Muscle layer of colon (tissue), 2 donors: ENCODE results near the gene RABL3.
"Not testable (repeated sequence)": the region's sequence is repeated elsewhere in the genome, so short reads cannot be mapped to it uniquely, and the experiment has no call there.

Experiments used
- H3K27ac ChIP-seq: one replicate; pipeline ENCODE4 v1.7.0; 2013; ENCODE audit warnings: low read depth, mild to moderate bottlenecking, low read length, moderate library complexity
- H3K27me3 ChIP-seq, 2 donors: one replicate each; pipeline ENCODE4 v1.7.0; 2013; ENCODE audit warnings: low read length in 2 of 2, mild to moderate bottlenecking in 2 of 2; ENCODE audit not compliant: insufficient read depth in 2 of 2, control insufficient read depth in 1 of 2
- H3K36me3 ChIP-seq: one replicate; pipeline ENCODE4 v1.7.0; 2013; ENCODE audit warnings: mild to moderate bottlenecking, low read length; ENCODE audit not compliant: insufficient read depth
- H3K4me1 ChIP-seq: one replicate; pipeline ENCODE4 v1.7.0; 2013; ENCODE audit warnings: mild to moderate bottlenecking, low read length; ENCODE audit not compliant: insufficient read depth
- H3K4me3 ChIP-seq, 2 donors: one replicate each; pipeline ENCODE4 v1.7.0; 2013; ENCODE audit warnings: low read length in 2 of 2, low read depth in 1 of 2, mild to moderate bottlenecking in 1 of 2, moderate library complexity in 1 of 2
- H3K9ac ChIP-seq: one replicate; pipeline ENCODE4 v1.7.0; 2013; ENCODE audit warnings: low read length
- H3K9me3 ChIP-seq: one replicate; pipeline ENCODE4 v1.7.0; 2013; ENCODE audit warnings: mild to moderate bottlenecking, low read length
- donor health status: abdominal sarcoma.
- donor health status: Adenocarcinoma of cecum.

The RABL3 gene

GRCh38 chr3:120766576-120766975 is 24.3 kb upstream of the RABL3 start:
- no peaks in the 10 kb centered on the region for H3K27me3 ChIP-seq
- no peak overlapping the region for H3K27ac ChIP-seq
- H3K9me3 ChIP-seq: no peaks in the 10 kb centered on the region
- H3K4me1 ChIP-seq: peaks cover 26% of the 10 kb centered on the region
- no peak overlapping the region for H3K4me3 ChIP-seq
- no peaks in the 10 kb centered on the region for H3K36me3 ChIP-seq
- no peak overlapping the region for H3K9ac ChIP-seq

- Histone ChIP-seq H3K27me3 (no peaks in the 10 kb centered on the region), H3K4me1 (peaks cover 25% of the 10 kb centered on the region), H3K9ac (no peak overlapping the region), H3K36me3 (no peaks in the 10 kb centered on the region), H3K27ac (no peak overlapping the region), H3K4me3 (no peak overlapping the region), H3K9me3 (no peaks in the 10 kb centered on the region)
Observed at GRCh38 chr3:120765830-120766493, 23.6 kb upstream of the RABL3 start.

- H3K27me3 ChIP-seq: no peaks in the 10 kb centered on the region
- H3K9ac ChIP-seq: no peak overlapping the region
- peaks cover 22% of the 10 kb centered on the region for H3K4me1 ChIP-seq
- H3K4me3 ChIP-seq: no peak overlapping the region
- H3K27ac ChIP-seq: no peak overlapping the region
- no peaks in the 10 kb centered on the region for H3K9me3 ChIP-seq
- no peaks in the 10 kb centered on the region for H3K36me3 ChIP-seq
Observed at GRCh38 chr3:120764206-120764605, 21.9 kb upstream of the RABL3 start.

GRCh38 chr3:120763601-120764000 is 21.3 kb upstream of the RABL3 start:
- Histone ChIP-seq H3K27ac (no peak overlapping the region), H3K36me3 (no peaks in the 10 kb centered on the region), H3K4me3 (no peak overlapping the region), H3K27me3 (no peaks in the 10 kb centered on the region), H3K9ac (no peak overlapping the region), H3K4me1 (peaks cover 22% of the 10 kb centered on the region), H3K9me3 (no peaks in the 10 kb centered on the region)

- Histone ChIP-seq H3K27me3 (no peaks in the 10 kb centered on the region), H3K4me3 (no peak overlapping the region), H3K36me3 (no peaks in the 10 kb centered on the region), H3K4me1 (peaks cover 16% of the 10 kb centered on the region), H3K27ac (no peak overlapping the region), H3K9me3 (no peaks in the 10 kb centered on the region), H3K9ac (no peak overlapping the region)
Observed at GRCh38 chr3:120762615-120763014, 20.3 kb upstream of the RABL3 start.

GRCh38 chr3:120758551-120758950 is 16.2 kb upstream of the RABL3 start:
- not testable (repeated sequence) for H3K27me3 ChIP-seq, H3K4me1 ChIP-seq, H3K36me3 ChIP-seq, H3K9me3 ChIP-seq, H3K4me3 ChIP-seq, H3K27ac ChIP-seq, H3K9ac ChIP-seq

- H3K27me3 ChIP-seq: no peaks in the 10 kb centered on the region
- H3K9me3 ChIP-seq: no peaks in the 10 kb centered on the region
- H3K36me3 ChIP-seq: peaks cover 4% of the 10 kb centered on the region
- H3K9ac ChIP-seq: no peak overlapping the region
- H3K4me3 ChIP-seq: no peak overlapping the region
- H3K27ac ChIP-seq: no peak overlapping the region
- H3K4me1 ChIP-seq: no peaks in the 10 kb centered on the region
Observed at GRCh38 chr3:120756061-120756460, 13.7 kb upstream of the RABL3 start.

- Histone ChIP-seq H3K9ac (no peak overlapping the region), H3K4me1 (no peaks in the 10 kb centered on the region), H3K27me3 (no peaks in the 10 kb centered on the region), H3K36me3 (peaks cover 8% of the 10 kb centered on the region), H3K9me3 (no peaks in the 10 kb centered on the region), H3K4me3 (no peak overlapping the region), H3K27ac (no peak overlapping the region)
Observed at GRCh38 chr3:120753810-120754209, 11.5 kb upstream of the RABL3 start.

GRCh38 chr3:120752865-120753264 is 10.5 kb upstream of the RABL3 start:
- Histone ChIP-seq H3K4me1 (no peaks in the 10 kb centered on the region), H3K9me3 (no peaks in the 10 kb centered on the region), H3K27ac (no peak overlapping the region), H3K4me3 (no peak overlapping the region), H3K9ac (no peak overlapping the region), H3K27me3 (no peaks in the 10 kb centered on the region), H3K36me3 (peaks cover 8% of the 10 kb centered on the region)

GRCh38 chr3:120752230-120752629 is 9.9 kb upstream of the RABL3 start:
- Histone ChIP-seq H3K36me3 (peaks cover 8% of the 10 kb centered on the region), H3K27ac (no peak overlapping the region), H3K9ac (no peak overlapping the region), H3K4me3 (no peak overlapping the region), H3K4me1 (no peaks in the 10 kb centered on the region), H3K27me3 (no peaks in the 10 kb centered on the region), H3K9me3 (no peaks in the 10 kb centered on the region)

GRCh38 chr3:120749843-120750242 is 7.5 kb upstream of the RABL3 start:
- Histone ChIP-seq H3K4me3 (no peak overlapping the region), H3K27ac (no peak overlapping the region), H3K27me3 (no peaks in the 10 kb centered on the region), H3K4me1 (no peaks in the 10 kb centered on the region), H3K36me3 (peaks cover 8% of the 10 kb centered on the region), H3K9ac (no peak overlapping the region), H3K9me3 (no peaks in the 10 kb centered on the region)

- Histone ChIP-seq H3K9me3 (no peaks in the 10 kb centered on the region), H3K27ac (no peak overlapping the region), H3K27me3 (no peaks in the 10 kb centered on the region), H3K9ac (no peak overlapping the region), H3K4me1 (peaks cover 9% of the 10 kb centered on the region), H3K4me3 (no peak overlapping the region), H3K36me3 (no peaks in the 10 kb centered on the region)
Observed at GRCh38 chr3:120745466-120745865, 3.1 kb upstream of the RABL3 start.
